NCI-H2171 treated with DMSO at 0.1 percent for 48 hours (cell line): ENCODE measurements around the gene OR2V2.

Source experiments
- DNase-seq: peaks from one replicate; lab custom pipeline; 2025; lab: John Stamatoyannopoulos, UW

OR2V2 gene

GRCh38 chr5:181207214-181207959 is 60.0 kb downstream of the OR2V2 start:
- no peak for DNase-seq

GRCh38 chr5:181207960-181208253 is 60.5 kb downstream of the OR2V2 start:
- no peak for DNase-seq
